ENCODE measurements around the gene TTLL1.

TTLL1 gene

GRCh38 chr22:43094551-43094950 lies 5.4 kb upstream of the TTLL1 start:
- Histone ChIP-seq H3K27me3 (ENCODE audit: insufficient read depth, low read depth) (no peaks in the 10 kb centered on the region), H3K4me1 (ENCODE audit: low read depth, poor library complexity, severe bottlenecking) (peaks cover 7% of the 10 kb centered on the region), H3K4me3 (IDR thresholded peaks at IDR 0.05; ENCODE audit: insufficient read depth, low read depth, low read length) (no peak overlapping the region), H3K9ac (no peak overlapping the region), H3K79me2 (ENCODE audit: insufficient read depth, low read depth) (no peaks in the 10 kb centered on the region), H2AFZ (ENCODE audit: low read depth) (no peak overlapping the region), H3K36me3 (ENCODE audit: insufficient read depth) (no peaks in the 10 kb centered on the region), H3K4me2 (no peak overlapping the region), H4K20me1 (ENCODE audit: insufficient read depth) (no peaks in the 10 kb centered on the region), H3K27ac (no peak overlapping the region)
- TF ChIP-seq CTCF (conservative IDR thresholded peaks at IDR 0.05; ENCODE audit: low read depth, low read length): no peak

DNA sequence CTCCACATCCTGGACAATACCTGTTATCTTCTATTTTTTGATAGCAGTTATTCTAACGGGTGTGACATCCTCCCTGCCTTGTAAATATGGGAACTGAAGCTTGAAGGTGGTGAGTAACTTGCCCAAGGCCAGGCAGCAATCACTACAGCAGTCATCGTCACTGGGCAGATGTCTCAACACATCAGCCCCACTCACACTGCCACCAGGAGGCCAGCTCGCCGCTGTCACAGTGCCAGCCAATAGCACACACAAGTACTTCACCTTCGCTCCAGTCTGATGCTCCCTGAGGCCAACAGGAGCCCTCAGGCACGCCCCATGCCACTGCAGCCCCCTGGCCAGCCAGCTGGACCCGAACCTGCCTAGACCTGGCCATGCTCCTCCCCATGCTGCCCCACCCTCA lies 4.9 kb upstream of the TTLL1 start:
- Histone ChIP-seq H3K79me2 (ENCODE audit: insufficient read depth, low read depth) (no peaks in the 10 kb centered on the region), H2AFZ (ENCODE audit: low read depth) (no peak overlapping the region)

DNA sequence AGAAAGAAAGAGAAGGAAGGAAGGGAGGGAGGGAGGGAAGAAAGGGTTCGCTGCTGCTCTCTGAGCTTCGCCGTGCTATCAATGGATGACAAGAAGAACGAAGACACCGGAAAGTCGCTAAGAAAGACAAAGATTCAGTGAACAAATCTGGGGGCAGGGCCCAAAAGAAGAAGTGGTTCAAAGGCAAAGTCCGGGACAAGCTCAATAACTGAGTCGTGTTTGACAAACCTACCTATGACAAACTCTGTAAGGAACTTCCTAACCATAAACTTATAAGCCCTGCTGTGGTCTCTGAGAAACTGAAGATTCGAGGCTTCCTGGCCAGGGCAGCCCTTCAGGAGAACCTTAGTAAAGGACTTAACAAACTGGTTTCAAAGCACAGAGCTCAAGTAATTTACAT lies 2.9 kb upstream of the TTLL1 start:
- Histone ChIP-seq H3K9ac (no peak overlapping the region), H3K4me3 (IDR thresholded peaks at IDR 0.05; ENCODE audit: insufficient read depth, low read depth, low read length) (no peak overlapping the region), H3K27me3 (ENCODE audit: insufficient read depth, low read depth) (no peaks in the 10 kb centered on the region), H2AFZ (ENCODE audit: low read depth) (no peak overlapping the region), H3K4me1 (ENCODE audit: low read depth, poor library complexity, severe bottlenecking) (peaks cover 18% of the 10 kb centered on the region), H3K36me3 (ENCODE audit: insufficient read depth) (no peaks in the 10 kb centered on the region), H3K4me2 (no peak overlapping the region), H3K27ac (no peak overlapping the region), H4K20me1 (ENCODE audit: insufficient read depth) (no peaks in the 10 kb centered on the region), H3K79me2 (ENCODE audit: insufficient read depth, low read depth) (no peaks in the 10 kb centered on the region)
- TF ChIP-seq CTCF (conservative IDR thresholded peaks at IDR 0.05; ENCODE audit: low read depth, low read length): no peak

More for the DNA sequence above, 4.9 kb upstream of the TTLL1 start:
- Histone ChIP-seq H3K27me3 (ENCODE audit: insufficient read depth, low read depth) (no peaks in the 10 kb centered on the region), H3K4me1 (ENCODE audit: low read depth, poor library complexity, severe bottlenecking) (peaks cover 10% of the 10 kb centered on the region), H3K27ac (no peak overlapping the region), H3K36me3 (ENCODE audit: insufficient read depth) (no peaks in the 10 kb centered on the region), H3K4me3 (IDR thresholded peaks at IDR 0.05; ENCODE audit: insufficient read depth, low read depth, low read length) (no peak overlapping the region), H3K9ac (no peak overlapping the region), H4K20me1 (ENCODE audit: insufficient read depth) (no peaks in the 10 kb centered on the region), H3K4me2 (no peak overlapping the region)
- TF ChIP-seq CTCF (conservative IDR thresholded peaks at IDR 0.05; ENCODE audit: low read depth, low read length): no peak

DNA sequence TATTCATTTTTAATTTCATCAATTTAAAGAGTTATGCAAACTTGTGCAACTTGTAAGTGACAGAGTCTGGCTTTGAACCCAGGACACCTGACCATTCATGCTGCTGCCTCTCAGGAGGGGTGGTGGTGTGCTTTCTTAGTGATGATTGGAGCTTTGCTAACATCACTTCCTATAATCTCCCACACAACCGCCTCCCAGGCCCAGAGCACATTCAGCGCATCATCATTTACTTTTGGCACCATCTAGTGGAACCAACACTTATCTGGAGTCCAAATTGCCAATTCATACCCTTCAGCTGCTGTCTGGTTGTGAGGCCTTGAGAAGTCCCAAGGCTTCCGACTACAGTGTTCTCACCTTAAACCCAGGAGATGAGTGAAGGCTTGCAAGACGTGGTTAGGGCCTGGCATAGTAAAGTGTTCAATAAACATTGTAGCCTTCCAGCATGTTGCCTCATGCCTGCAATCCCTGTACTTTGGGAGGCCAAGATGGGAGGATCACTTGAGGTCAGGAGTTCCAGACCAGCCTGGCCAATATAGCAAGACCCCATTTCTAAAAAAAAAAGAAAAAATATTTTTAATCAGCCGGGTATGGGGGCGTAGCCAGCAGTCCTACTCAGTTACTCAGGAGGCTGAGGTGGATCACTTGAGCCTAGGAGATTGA lies 1.1 kb upstream of the TTLL1 start:
- peaks cover 37% of the 10 kb centered on the region for H3K4me1 ChIP-seq (ENCODE audit: low read depth, poor library complexity, severe bottlenecking)
- H2AFZ ChIP-seq (ENCODE audit: low read depth): no peak overlapping the region
- no peaks in the 10 kb centered on the region for H3K79me2 ChIP-seq (ENCODE audit: insufficient read depth, low read depth)
- TF ChIP-seq CTCF (conservative IDR thresholded peaks at IDR 0.05; ENCODE audit: low read depth, low read length): no peak; the same call in 1 of the 2 replicates
- H3K4me3 ChIP-seq (IDR thresholded peaks at IDR 0.05; ENCODE audit: insufficient read depth, low read depth, low read length): no peak overlapping the region
- H4K20me1 ChIP-seq (ENCODE audit: insufficient read depth): no peaks in the 10 kb centered on the region
- no peak overlapping the region for H3K4me2 ChIP-seq
- no peaks in the 10 kb centered on the region for H3K36me3 ChIP-seq (ENCODE audit: insufficient read depth)
- H3K27me3 ChIP-seq (ENCODE audit: insufficient read depth, low read depth): no peaks in the 10 kb centered on the region
- no peak overlapping the region for H3K9ac ChIP-seq
- no peak overlapping the region for H3K27ac ChIP-seq

Measured in KMS-11 (cell line).